GM12878 (cell line): Measurements from ENCODE around the gene SNRPD3. TPM values are rescaled to one million over a fixed set of nuclear protein-coding genes. Genes with fewer than 3 reads are reported as not detected.

ENCODE experiments used
- ATAC-seq: fragments of 200-7000 bp; cut with Tn5 transposase; 3 replicates; pipeline ENCODE4 v1.9.1; 2020; ENCODE audit warnings: mild to moderate bottlenecking, moderate library complexity
- BruUV-seq: library from RNA; stranded (reverse); fragments of 400-500 nt; replicated peaks from 2 replicates; lab custom pipeline; 2021; lab: Mats Ljungman, UMichigan
- CTCF ChIA-PET: fragments of 300-600 bp; sonication (Branson Sonifier 250); formaldehyde crosslinking; extraction: SDS; loops from one replicate; lab custom pipeline; 2021; ENCODE audit warnings: inconsistent platforms; lab: Yijun Ruan, JAX
- POLR2A ChIA-PET: fragments of 350-600 bp; formaldehyde crosslinking; extraction: SDS; loops from one replicate; lab custom pipeline; 2021; ENCODE audit warnings: inconsistent platforms; lab: Charles Lee
- RAD21 ChIA-PET: fragments of 300-600 bp; sonication (Branson Sonifier 250); formaldehyde crosslinking; loops from one replicate; lab custom pipeline; 2023; ENCODE audit warnings: antibody characterized with exemption; ENCODE audit not compliant: unreplicated experiment; lab: Charles Lee
- SMC1A ChIA-PET: fragments of 300-600 bp; sonication (Branson Sonifier 250); formaldehyde crosslinking; loops from one replicate; lab custom pipeline; 2023; ENCODE audit not compliant: unreplicated experiment, uncharacterized antibody; lab: Charles Lee
- DNase-seq: peaks from one replicate; pipeline ENCODE4 v3.0.0-alpha.2; 2011; ENCODE audit warnings: low read depth, low spot score
- FAIRE-seq: peaks from 3 replicates; lab custom pipeline; 2011; peaks lifted over from hg19 to GRCh38; lab: Jason Lieb, UNC
- H2AFZ ChIP-seq: 2 replicates; pipeline ENCODE4 v1.6.0; 2011; ENCODE audit warnings: low read depth, low read length, control low read depth; ENCODE audit not compliant: control insufficient read depth
- H3K27ac ChIP-seq: 2 replicates; pipeline ENCODE4 v1.5.1; 2011; ENCODE audit warnings: control low read depth; ENCODE audit not compliant: control insufficient read depth, insufficient read depth
- H3K27me3 ChIP-seq, 2 experiments: replicated peaks in 1 of 2; 2 replicates each; pipeline versions ENCODE4 v1.6.0 to v1.6.1; 2011; ENCODE audit warnings: low read length in 1 of 2; ENCODE audit not compliant: control insufficient read depth in 2 of 2, insufficient read depth in 2 of 2
- H3K36me3 ChIP-seq, 2 experiments: 2 replicates each; pipeline ENCODE4 v1.5.1; 2011; ENCODE audit warnings: low read length in 1 of 2; ENCODE audit not compliant: control insufficient read depth in 2 of 2, insufficient read depth in 2 of 2
- H3K4me1 ChIP-seq: 2 replicates; pipeline ENCODE4 v1.6.1; 2011; ENCODE audit warnings: mild to moderate bottlenecking, low read length, moderate library complexity, mixed read lengths; ENCODE audit not compliant: control insufficient read depth, insufficient read depth
- H3K4me2 ChIP-seq: 2 replicates; pipeline ENCODE4 v1.6.0; 2011; ENCODE audit warnings: control low read depth; ENCODE audit not compliant: control insufficient read depth, insufficient read depth
- H3K4me3 ChIP-seq: fragments of 200-600 bp; sonication (generic); 2 replicates; pipeline ENCODE4 v1.5.1; 2016
- H3K79me2 ChIP-seq: 2 replicates; pipeline ENCODE4 v1.6.0; 2011; ENCODE audit warnings: low read length; ENCODE audit not compliant: control insufficient read depth, insufficient read depth
- H3K9ac ChIP-seq: 2 replicates; pipeline ENCODE4 v1.8.0; 2011; ENCODE audit warnings: low read length, control low read depth, mixed read lengths; ENCODE audit not compliant: control insufficient read depth, insufficient read depth
- H3K9me3 ChIP-seq: replicated peaks from 3 replicates; pipeline ENCODE4 v1.5.1; 2011; ENCODE audit warnings: mild to moderate bottlenecking, low read length; ENCODE audit not compliant: control insufficient read depth, insufficient read depth
- H4K20me1 ChIP-seq: 2 replicates; pipeline ENCODE4 v1.6.0; 2011; ENCODE audit not compliant: control insufficient read depth, insufficient read depth
- CREB1 ChIP-seq: IDR thresholded peaks from 2 replicates; pipeline ENCODE4 v1.6.1; 2012; ENCODE audit warnings: low read depth, mild to moderate bottlenecking, inconsistent platforms
- ESRRA ChIP-seq: IDR thresholded peaks from 2 replicates; pipeline ENCODE4 v1.6.1; 2012; ENCODE audit warnings: mild to moderate bottlenecking, low read length, improper control_type of control experiment
- GABPA ChIP-seq: IDR thresholded peaks from 2 replicates; pipeline ENCODE4 v1.6.1; 2014; ENCODE audit warnings: antibody characterized with exemption, low read depth, mild to moderate bottlenecking, inconsistent platforms
- HDAC2 ChIP-seq: fragments of 200-600 bp; sonication (generic); IDR thresholded peaks from 2 replicates; pipeline ENCODE4 v1.6.1; 2017
- IKZF1 ChIP-seq: fragments of 450-650 bp; conservative IDR thresholded peaks from 2 replicates; pipeline ENCODE4 v1.6.1; 2017; ENCODE audit warnings: antibody characterized with exemption, mild to moderate bottlenecking
- MTA2 ChIP-seq: fragments of 450-650 bp; IDR thresholded peaks from 2 replicates; pipeline ENCODE4 v1.6.1; 2016; ENCODE audit warnings: low read depth, mild to moderate bottlenecking, moderate library complexity
- MYC ChIP-seq: IDR thresholded peaks from 2 replicates; pipeline ENCODE4 v1.6.1; 2011; ENCODE audit warnings: mild to moderate bottlenecking, low read length, moderate library complexity, inconsistent platforms; ENCODE audit not compliant: insufficient read depth, insufficient replicate concordance, insufficient read length, severe bottlenecking
- TCF7 ChIP-seq: IDR thresholded peaks from 2 replicates; pipeline ENCODE4 v1.6.1; 2014; ENCODE audit warnings: antibody characterized with exemption, borderline replicate concordance
- YBX1 ChIP-seq: fragments of 450-650 bp; IDR thresholded peaks from 2 replicates; pipeline ENCODE4 v1.6.1; 2016; ENCODE audit warnings: antibody characterized with exemption
- ZNF274 ChIP-seq: IDR thresholded peaks from one replicate; pipeline ENCODE4 v1.8.0; 2011; ENCODE audit not compliant: insufficient read length, insufficient read depth
- WGBS: methylation state at CpG from one replicate; pipeline ENCODE4 v1.1.6; 2016; ENCODE audit warnings: low lambda C conversion rate; ENCODE audit not compliant: insufficient replicate concordance, insufficient coverage; ENCODE audit errors: missing lambda C conversion rate; 5-methylcytosine and 5-hydroxymethylcytosine counted together
- in situ Hi-C: fragments of 300-500 bp; cut with MboI; formaldehyde crosslinking; loops from 9 replicates; pipeline ENCODE4 v1.14.3; 2018; ENCODE audit warnings: mixed read lengths
- intact Hi-C: fragments of 100-400 bp; cut with micrococcal nuclease; formaldehyde crosslinking; loops from one replicate; pipeline ENCODE4 v1.14.2; 2022; ENCODE audit not compliant: unreplicated experiment
- polyA plus RNA-seq, 11 experiments: library from polyadenylated mRNA; depleted of rRNA in 4 of 11; unstranded in 6 of 11; stranded (reverse) in 5 of 11; fragments of >200 nt; fragmentation: Nextera tagmentation in 4 of 11; fragmentation: Illumina TruSeq in 1 of 11; extraction: Ambion mirVana in 4 of 11; extraction: Trizol in 1 of 11; gene quantifications; 1 replicate in 1 of 11; 2 replicates in 10 of 11; pipeline versions ENCODE4 v1.2.1 to v1.2.3, GENCODE V29; 2011 to 2016; ENCODE audit warnings: inconsistent platforms in 2 of 11, missing spikeins in 2 of 11, low read depth in 1 of 11
- total RNA-seq, 4 experiments: library from RNA; depleted of rRNA in 3 of 4; stranded (reverse); fragments of >200 nt in 3 of 4; fragmentation: Illumina TruSeq in 1 of 4; extraction: Trizol in 1 of 4; gene quantifications; 2 replicates each; pipeline versions ENCODE4 v1.2.1 to v1.2.3, GENCODE V29; 2013 to 2021
- TF ChIP-seq, protein P1 (sequence below): IDR thresholded peaks from 2 replicates; pipeline ENCODE4 v1.6.1; 2011; ENCODE audit warnings: low read depth, low read length, improper control_type of control experiment, borderline replicate concordance
- TF ChIP-seq, protein P2 (sequence below): fragments of 450-650 bp; IDR thresholded peaks from 2 replicates; pipeline ENCODE4 v1.6.1; 2017; ENCODE audit warnings: mild to moderate bottlenecking, moderate library complexity
- TF ChIP-seq, protein P3 (sequence below): fragments of 450-650 bp; IDR thresholded peaks from 2 replicates; pipeline ENCODE4 v1.6.1; 2018; ENCODE audit warnings: mild to moderate bottlenecking, low read depth, moderate library complexity; ENCODE audit not compliant: partially characterized antibody
- TF ChIP-seq, protein P4 (sequence below): IDR thresholded peaks from 2 replicates; pipeline ENCODE4 v1.6.1; 2011; ENCODE audit warnings: mild to moderate bottlenecking, low read depth, low read length, moderate library complexity; ENCODE audit not compliant: insufficient replicate concordance

The SNRPD3 gene
- total and polyA plus RNA-seq, 10 of the 15 experiments (the other 5 are each of a cell fraction or from before 2014, with no cell fraction given): 112 to 324 (median 242) TPM

GRCh38 chr22:24506802-24507438 lies 48.9 kb upstream of the SNRPD3 start:
- Histone ChIP-seq H3K4me1 (peaks cover 52% of the 10 kb centered on the region), H3K4me2 (peak overlapping the region; percentile 74), H3K9ac (peak overlapping the region; percentile 60; the same call in 1 of the 2 replicates), H2AFZ (peak overlapping the region; percentile 79), H3K27me3 (no peaks in the 10 kb centered on the region), H3K36me3 (no peaks in the 10 kb centered on the region), H4K20me1 (no peaks in the 10 kb centered on the region), H3K79me2 (no peaks in the 10 kb centered on the region), H3K27ac (peak overlapping the region; percentile 80), H3K4me3 (peak overlapping the region; percentile 2; the same call in 1 of the 2 replicates), H3K9me3 (no peaks in the 10 kb centered on the region)
- POLR2A ChIA-PET: interaction anchor here (0.7 to 6.7 kb wide), 12 partner anchors 8 to 235 kb away, joined by 3 to 48 read pairs (median 6); partner anchors contain the start of gene ADORA2A
- in situ Hi-C loops: no loop called here
- intact Hi-C loops: no loop called here
- RAD21 ChIA-PET: interaction anchor here (0.6 to 8.3 kb wide), 18 partner anchors 8 to 761 kb away, joined by 3 to 111 read pairs (median 4); partner anchors contain the start of genes ADORA2A, GUCD1 and SNRPD3
- CTCF ChIA-PET: interaction anchor here (0.7 to 14.8 kb wide), 10 partner anchors 10 to 183 kb away, joined by 3 to 332 read pairs (median 4); partner anchors contain the start of gene ADORA2A
- ATAC-seq (peak; percentile 47), DNase-seq (no peak), FAIRE-seq (no peak)
- TSS peak; percentile 5 for BruUV-seq
- SMC1A ChIA-PET: interaction anchor here (0.6 to 8.2 kb wide), 15 partner anchors 9 to 183 kb away, joined by 3 to 122 read pairs (median 6); partner anchors contain the start of gene ADORA2A
- WGBS: 17% methylated on average over 6 of the region's 6 CpGs
- peak; percentile 80 for TF ChIP-seq IKZF1
- no peak for TF ChIP-seq MYC
- TF ChIP-seq GABPA: peak; percentile 64; the same call in 1 of the 2 replicates
- TF ChIP-seq HDAC2: no peak
- TF ChIP-seq CREB1: 0 out of 2 replicates have a peak, but pooled peaks have one; percentile 11
- TF ChIP-seq, protein P1, sequence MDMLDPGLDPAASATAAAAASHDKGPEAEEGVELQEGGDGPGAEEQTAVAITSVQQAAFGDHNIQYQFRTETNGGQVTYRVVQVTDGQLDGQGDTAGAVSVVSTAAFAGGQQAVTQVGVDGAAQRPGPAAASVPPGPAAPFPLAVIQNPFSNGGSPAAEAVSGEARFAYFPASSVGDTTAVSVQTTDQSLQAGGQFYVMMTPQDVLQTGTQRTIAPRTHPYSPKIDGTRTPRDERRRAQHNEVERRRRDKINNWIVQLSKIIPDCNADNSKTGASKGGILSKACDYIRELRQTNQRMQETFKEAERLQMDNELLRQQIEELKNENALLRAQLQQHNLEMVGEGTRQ: no peak
- no peak for TF ChIP-seq TCF7
- TF ChIP-seq ESRRA: no peak
- TF ChIP-seq, protein P2, sequence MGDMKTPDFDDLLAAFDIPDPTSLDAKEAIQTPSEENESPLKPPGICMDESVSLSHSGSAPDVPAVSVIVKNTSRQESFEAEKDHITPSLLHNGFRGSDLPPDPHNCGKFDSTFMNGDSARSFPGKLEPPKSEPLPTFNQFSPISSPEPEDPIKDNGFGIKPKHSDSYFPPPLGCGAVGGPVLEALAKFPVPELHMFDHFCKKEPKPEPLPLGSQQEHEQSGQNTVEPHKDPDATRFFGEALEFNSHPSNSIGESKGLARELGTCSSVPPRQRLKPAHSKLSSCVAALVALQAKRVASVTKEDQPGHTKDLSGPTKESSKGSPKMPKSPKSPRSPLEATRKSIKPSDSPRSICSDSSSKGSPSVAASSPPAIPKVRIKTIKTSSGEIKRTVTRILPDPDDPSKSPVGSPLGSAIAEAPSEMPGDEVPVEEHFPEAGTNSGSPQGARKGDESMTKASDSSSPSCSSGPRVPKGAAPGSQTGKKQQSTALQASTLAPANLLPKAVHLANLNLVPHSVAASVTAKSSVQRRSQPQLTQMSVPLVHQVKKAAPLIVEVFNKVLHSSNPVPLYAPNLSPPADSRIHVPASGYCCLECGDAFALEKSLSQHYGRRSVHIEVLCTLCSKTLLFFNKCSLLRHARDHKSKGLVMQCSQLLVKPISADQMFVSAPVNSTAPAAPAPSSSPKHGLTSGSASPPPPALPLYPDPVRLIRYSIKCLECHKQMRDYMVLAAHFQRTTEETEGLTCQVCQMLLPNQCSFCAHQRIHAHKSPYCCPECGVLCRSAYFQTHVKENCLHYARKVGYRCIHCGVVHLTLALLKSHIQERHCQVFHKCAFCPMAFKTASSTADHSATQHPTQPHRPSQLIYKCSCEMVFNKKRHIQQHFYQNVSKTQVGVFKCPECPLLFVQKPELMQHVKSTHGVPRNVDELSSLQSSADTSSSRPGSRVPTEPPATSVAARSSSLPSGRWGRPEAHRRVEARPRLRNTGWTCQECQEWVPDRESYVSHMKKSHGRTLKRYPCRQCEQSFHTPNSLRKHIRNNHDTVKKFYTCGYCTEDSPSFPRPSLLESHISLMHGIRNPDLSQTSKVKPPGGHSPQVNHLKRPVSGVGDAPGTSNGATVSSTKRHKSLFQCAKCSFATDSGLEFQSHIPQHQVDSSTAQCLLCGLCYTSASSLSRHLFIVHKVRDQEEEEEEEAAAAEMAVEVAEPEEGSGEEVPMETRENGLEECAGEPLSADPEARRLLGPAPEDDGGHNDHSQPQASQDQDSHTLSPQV: no peak
- TF ChIP-seq, protein P3, sequence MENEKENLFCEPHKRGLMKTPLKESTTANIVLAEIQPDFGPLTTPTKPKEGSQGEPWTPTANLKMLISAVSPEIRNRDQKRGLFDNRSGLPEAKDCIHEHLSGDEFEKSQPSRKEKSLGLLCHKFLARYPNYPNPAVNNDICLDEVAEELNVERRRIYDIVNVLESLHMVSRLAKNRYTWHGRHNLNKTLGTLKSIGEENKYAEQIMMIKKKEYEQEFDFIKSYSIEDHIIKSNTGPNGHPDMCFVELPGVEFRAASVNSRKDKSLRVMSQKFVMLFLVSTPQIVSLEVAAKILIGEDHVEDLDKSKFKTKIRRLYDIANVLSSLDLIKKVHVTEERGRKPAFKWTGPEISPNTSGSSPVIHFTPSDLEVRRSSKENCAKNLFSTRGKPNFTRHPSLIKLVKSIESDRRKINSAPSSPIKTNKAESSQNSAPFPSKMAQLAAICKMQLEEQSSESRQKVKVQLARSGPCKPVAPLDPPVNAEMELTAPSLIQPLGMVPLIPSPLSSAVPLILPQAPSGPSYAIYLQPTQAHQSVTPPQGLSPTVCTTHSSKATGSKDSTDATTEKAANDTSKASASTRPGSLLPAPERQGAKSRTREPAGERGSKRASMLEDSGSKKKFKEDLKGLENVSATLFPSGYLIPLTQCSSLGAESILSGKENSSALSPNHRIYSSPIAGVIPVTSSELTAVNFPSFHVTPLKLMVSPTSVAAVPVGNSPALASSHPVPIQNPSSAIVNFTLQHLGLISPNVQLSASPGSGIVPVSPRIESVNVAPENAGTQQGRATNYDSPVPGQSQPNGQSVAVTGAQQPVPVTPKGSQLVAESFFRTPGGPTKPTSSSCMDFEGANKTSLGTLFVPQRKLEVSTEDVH: no peak
- TF ChIP-seq MTA2: peak; percentile 41
- TF ChIP-seq ZNF274: no peak
- TF ChIP-seq YBX1: no peak
- TF ChIP-seq, protein P4, sequence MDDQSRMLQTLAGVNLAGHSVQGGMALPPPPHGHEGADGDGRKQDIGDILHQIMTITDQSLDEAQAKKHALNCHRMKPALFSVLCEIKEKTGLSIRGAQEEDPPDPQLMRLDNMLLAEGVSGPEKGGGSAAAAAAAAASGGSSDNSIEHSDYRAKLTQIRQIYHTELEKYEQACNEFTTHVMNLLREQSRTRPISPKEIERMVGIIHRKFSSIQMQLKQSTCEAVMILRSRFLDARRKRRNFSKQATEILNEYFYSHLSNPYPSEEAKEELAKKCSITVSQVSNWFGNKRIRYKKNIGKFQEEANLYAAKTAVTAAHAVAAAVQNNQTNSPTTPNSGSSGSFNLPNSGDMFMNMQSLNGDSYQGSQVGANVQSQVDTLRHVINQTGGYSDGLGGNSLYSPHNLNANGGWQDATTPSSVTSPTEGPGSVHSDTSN: peak; percentile 77
